GM23338 (cell line): ENCODE measurements around the gene XYLT1. TPM values are rescaled to one million over a fixed set of nuclear protein-coding genes. Genes with fewer than 3 reads are reported as not detected.

Experiments
- ATAC-seq: fragments of 200-7000 bp; cut with Tn5 transposase; 3 replicates; pipeline ENCODE4 v1.9.1; 2020
- DNase-seq: peaks from one replicate; pipeline ENCODE4 v3.0.0-alpha.2; 2015; ENCODE audit warnings: low spot score
- H2AFZ ChIP-seq: fragments of 200-600 bp; sonication (generic); 2 replicates; pipeline ENCODE4 v1.8.0; 2016; ENCODE audit warnings: antibody characterized with exemption, mild to moderate bottlenecking, moderate library complexity
- H3F3A ChIP-seq: fragments of 200-600 bp; sonication (generic); replicated peaks from 2 replicates; pipeline ENCODE4 v1.8.0; 2017; ENCODE audit warnings: antibody characterized with exemption, mixed run types, low read depth
- H3K27ac ChIP-seq: fragments of 200-600 bp; sonication (generic); 2 replicates; pipeline ENCODE4 v1.6.1; 2016; ENCODE audit warnings: low read depth
- H3K27me3 ChIP-seq: fragments of 200-600 bp; sonication (generic); 2 replicates; pipeline ENCODE4 v1.8.0; 2016; ENCODE audit warnings: mild to moderate bottlenecking, mixed run types, moderate library complexity; ENCODE audit not compliant: insufficient read depth
- H3K36me3 ChIP-seq: fragments of 200-600 bp; sonication (generic); 2 replicates; pipeline ENCODE4 v1.8.0; 2016; ENCODE audit warnings: mild to moderate bottlenecking; ENCODE audit not compliant: insufficient read depth
- H3K4me1 ChIP-seq: fragments of 200-600 bp; sonication (generic); 2 replicates; pipeline ENCODE4 v1.8.0; 2016; ENCODE audit warnings: mild to moderate bottlenecking, moderate library complexity; ENCODE audit not compliant: insufficient read depth
- H3K4me2 ChIP-seq: fragments of 200-600 bp; sonication (generic); 2 replicates; pipeline ENCODE4 v1.7.1; 2017; ENCODE audit warnings: mixed run types
- H3K4me3 ChIP-seq: fragments of 200-600 bp; sonication (generic); 2 replicates; pipeline ENCODE4 v1.6.1; 2016; ENCODE audit warnings: mixed run types
- H3K79me2 ChIP-seq: fragments of 200-600 bp; sonication (generic); replicated peaks from 2 replicates; pipeline ENCODE4 v1.8.0; 2017; ENCODE audit warnings: mild to moderate bottlenecking; ENCODE audit not compliant: insufficient read depth
- H3K9me2 ChIP-seq: fragments of 200-600 bp; sonication (generic); 2 replicates; pipeline ENCODE4 v1.8.0; 2017; ENCODE audit not compliant: insufficient read depth
- H4K20me1 ChIP-seq: fragments of 200-600 bp; sonication (generic); replicated peaks from 2 replicates; pipeline ENCODE4 v1.8.0; 2017; ENCODE audit warnings: mild to moderate bottlenecking; ENCODE audit not compliant: insufficient read depth
- H3K27ac Mint-ChIP-seq: 2 replicates; pipeline ENCODE4 v1.8.0; 2020; ENCODE audit warnings: inconsistent platforms, mild to moderate bottlenecking, moderate library complexity, mixed read lengths
- H3K27me3 Mint-ChIP-seq: 3 replicates; pipeline ENCODE4 v1.8.0; 2022; ENCODE audit warnings: low read depth, mild to moderate bottlenecking, moderate library complexity, mixed read lengths, inconsistent platforms; ENCODE audit not compliant: insufficient read depth, poor library complexity
- H3K36me3 Mint-ChIP-seq: 3 replicates; pipeline ENCODE4 v1.8.0; 2021; ENCODE audit warnings: low read depth, mild to moderate bottlenecking, inconsistent platforms, moderate library complexity, mixed read lengths
- H3K4me1 Mint-ChIP-seq: 3 replicates; pipeline ENCODE4 v1.8.0; 2020; ENCODE audit warnings: mild to moderate bottlenecking, inconsistent platforms, mixed read lengths
- H3K4me3 Mint-ChIP-seq: 3 replicates; pipeline ENCODE4 v1.8.0; 2021; ENCODE audit warnings: moderate library complexity, mild to moderate bottlenecking, inconsistent platforms, mixed read lengths
- H3K9me3 Mint-ChIP-seq: 3 replicates; pipeline ENCODE4 v1.8.0; 2020; ENCODE audit warnings: moderate library complexity, mild to moderate bottlenecking, inconsistent platforms, mixed read lengths
- CREB1 ChIP-seq: fragments of 250-450 bp; sonication (Bioruptor Pico); IDR thresholded peaks from 2 replicates; pipeline ENCODE4 v1.5.0; 2020; ENCODE audit warnings: low read depth, mild to moderate bottlenecking, moderate library complexity
- CTCF ChIP-seq, 2 experiments: fragments of 200-600 bp in 1 of 2; sonication (generic) in 1 of 2; conservative IDR thresholded peaks; 2 replicates each; pipeline versions ENCODE4 v1.5.1 to v1.6.1; 2016 to 2017; ENCODE audit warnings: antibody characterized with exemption in 2 of 2, low read depth in 2 of 2, mild to moderate bottlenecking in 2 of 2, moderate library complexity in 1 of 2
- EZH2 ChIP-seq: fragments of 200-600 bp; sonication (generic); IDR thresholded peaks from one replicate; pipeline ENCODE4 v1.8.0; 2017; ENCODE audit warnings: antibody characterized with exemption, mild to moderate bottlenecking, low read depth; ENCODE audit not compliant: unreplicated experiment
- EZH2phosphoT487 ChIP-seq: fragments of 200-600 bp; sonication (generic); IDR thresholded peaks from one replicate; pipeline ENCODE4 v1.8.1; 2018; ENCODE audit warnings: antibody characterized with exemption; ENCODE audit not compliant: unreplicated experiment
- JUNB ChIP-seq: IDR thresholded peaks from one replicate; pipeline ENCODE4 v1.6.1; 2016; ENCODE audit warnings: antibody characterized with exemption; ENCODE audit not compliant: unreplicated experiment
- NANOG ChIP-seq: IDR thresholded peaks from 2 replicates; pipeline ENCODE4 v1.6.1; 2016; ENCODE audit warnings: antibody characterized with exemption, borderline replicate concordance
- POLR2AphosphoS5 ChIP-seq: IDR thresholded peaks from 2 replicates; pipeline ENCODE4 v1.6.1; 2016; ENCODE audit warnings: antibody characterized with exemption, low read depth
- REST ChIP-seq: IDR thresholded peaks from one replicate; pipeline ENCODE4 v1.6.1; 2018; ENCODE audit warnings: antibody characterized with exemption; ENCODE audit not compliant: unreplicated experiment
- STAT1 ChIP-seq: IDR thresholded peaks from one replicate; pipeline ENCODE4 v1.6.1; 2016; ENCODE audit warnings: antibody characterized with exemption; ENCODE audit not compliant: unreplicated experiment
- ZNF114 ChIP-seq: fragments of 250-450 bp; sonication (Bioruptor Pico); IDR thresholded peaks from 2 replicates; pipeline ENCODE4 v1.5.0; 2020; ENCODE audit warnings: mild to moderate bottlenecking, moderate library complexity
- ZNF331 ChIP-seq: fragments of 250-450 bp; sonication (Bioruptor Pico); IDR thresholded peaks from 2 replicates; pipeline ENCODE4 v1.5.0; 2020; ENCODE audit warnings: low read depth, mild to moderate bottlenecking, moderate library complexity
- ZNF462 ChIP-seq: fragments of 250-450 bp; sonication (Bioruptor Pico); IDR thresholded peaks from 2 replicates; pipeline ENCODE4 v1.5.0; 2020; ENCODE audit warnings: mild to moderate bottlenecking, moderate library complexity
- polyA plus RNA-seq: library from polyadenylated mRNA; unstranded; fragments of >200 nt; fragmentation: Nextera tagmentation; extraction: Ambion mirVana; gene quantifications from 2 replicates; pipeline ENCODE4 v1.2.1, GENCODE V29; 2016
- total RNA-seq: library from RNA; depleted of rRNA; stranded (reverse); fragments of >200 nt; shearing (Covaris generic); gene quantifications from 2 replicates; pipeline ENCODE4 v1.2.3, GENCODE V29; 2014
- TF ChIP-seq, protein P1 (sequence below): IDR thresholded peaks from 2 replicates; pipeline ENCODE4 v1.6.1; 2016; ENCODE audit warnings: antibody characterized with exemption

XYLT1 gene
- total and polyA plus RNA-seq, 2 experiments from 2014 or later: 3.5 to 24.7 TPM

DNA sequence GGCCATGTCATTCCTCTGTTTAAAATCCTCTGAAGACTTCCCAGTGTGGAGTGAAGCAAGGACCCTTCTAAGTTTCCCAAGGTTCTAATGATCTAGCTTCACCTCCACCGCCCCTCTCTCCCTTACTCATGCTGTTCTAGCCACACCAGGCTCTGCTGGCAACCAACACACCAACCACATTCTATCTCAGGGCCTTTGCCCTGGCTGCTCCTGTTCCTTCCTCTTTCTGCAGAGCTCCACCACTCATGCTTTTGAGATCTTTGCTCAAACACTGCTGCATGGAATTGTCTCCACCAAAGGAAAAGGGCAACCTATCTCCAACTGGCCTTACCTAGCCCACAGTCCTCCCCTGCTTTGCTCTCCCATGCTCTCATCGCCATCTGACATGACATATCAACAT is 128.7 kb downstream of the XYLT1 start:
- H3F3A ChIP-seq: no peaks in the 10 kb centered on the region
- DNase-seq: no peak
- no peak overlapping the region for H2AFZ ChIP-seq
- no peaks in the 10 kb centered on the region; the same call in 2 of the 3 replicates for H3K9me3 Mint-ChIP-seq
- H3K4me3 Mint-ChIP-seq: no peak overlapping the region
- no peaks in the 10 kb centered on the region for H3K9me2 ChIP-seq
- H3K27me3 Mint-ChIP-seq: peaks cover 4% of the 10 kb centered on the region
- no peaks in the 10 kb centered on the region for H3K36me3 ChIP-seq
- H3K4me1 Mint-ChIP-seq: no peaks in the 10 kb centered on the region; the same call in 2 of the 3 replicates
- no peak overlapping the region for H3K27ac Mint-ChIP-seq
- no peak overlapping the region for H3K27ac ChIP-seq
- no peaks in the 10 kb centered on the region for H3K27me3 ChIP-seq
- H3K36me3 Mint-ChIP-seq: no peaks in the 10 kb centered on the region
- no peak for ATAC-seq
- TF ChIP-seq REST (no peak), EZH2 (no peak), ZNF331 (CRISPR knock-in tag) (no peak), CTCF (conservative IDR thresholded peaks at IDR 0.05; ENCODE audit: low read depth in 2 of 2) (no peak), POLR2AphosphoS5 (no peak), EZH2phosphoT487 (no peak), ZNF114 (no peak), NANOG (no peak), STAT1 (no peak), JUNB (no peak), CREB1 (CRISPR knock-in tag) (no peak), ZNF462 (CRISPR knock-in tag) (no peak)
- TF ChIP-seq, protein P1, sequence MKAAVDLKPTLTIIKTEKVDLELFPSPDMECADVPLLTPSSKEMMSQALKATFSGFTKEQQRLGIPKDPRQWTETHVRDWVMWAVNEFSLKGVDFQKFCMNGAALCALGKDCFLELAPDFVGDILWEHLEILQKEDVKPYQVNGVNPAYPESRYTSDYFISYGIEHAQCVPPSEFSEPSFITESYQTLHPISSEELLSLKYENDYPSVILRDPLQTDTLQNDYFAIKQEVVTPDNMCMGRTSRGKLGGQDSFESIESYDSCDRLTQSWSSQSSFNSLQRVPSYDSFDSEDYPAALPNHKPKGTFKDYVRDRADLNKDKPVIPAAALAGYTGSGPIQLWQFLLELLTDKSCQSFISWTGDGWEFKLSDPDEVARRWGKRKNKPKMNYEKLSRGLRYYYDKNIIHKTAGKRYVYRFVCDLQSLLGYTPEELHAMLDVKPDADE: no peak
- H4K20me1 ChIP-seq: peaks cover 8% of the 10 kb centered on the region; the same call in 1 of the 2 replicates
- no peak overlapping the region for H3K4me3 ChIP-seq
- no peaks in the 10 kb centered on the region; the same call in 1 of the 2 replicates for H3K79me2 ChIP-seq
- no peaks in the 10 kb centered on the region for H3K4me1 ChIP-seq
- H3K4me2 ChIP-seq: no peak overlapping the region
